Tibial artery (tissue), 4 donors: ENCODE results near the gene SAMD7.

ENCODE experiments used
- DNase-seq, 2 donors: peaks; one replicate each; pipeline ENCODE4 v3.0.0-alpha.2; 2019
- H3K27ac ChIP-seq, 2 donors: fragments of 200-600 bp; sonication (generic) in 1 of 2; 1 replicate in 1 of 2; 2 replicates in 1 of 2; pipeline ENCODE4 v1.5.1; 2018 to 2019; ENCODE audit warnings: mild to moderate bottlenecking in 1 of 2
- H3K27me3 ChIP-seq, 2 donors: fragments of 200-600 bp; sonication (generic) in 1 of 2; one replicate each; pipeline versions ENCODE4 v1.5.1 to v1.6.0; 2016 to 2019
- H3K36me3 ChIP-seq, 3 donors: fragments of 200-600 bp; sonication (generic) in 2 of 3; one replicate each; pipeline ENCODE4 v1.5.1; 2016 to 2019; ENCODE audit warnings: mild to moderate bottlenecking in 2 of 3
- H3K4me1 ChIP-seq, 4 donors: fragments of 200-600 bp; sonication (generic) in 2 of 4; 1 replicate in 3 of 4; 2 replicates in 1 of 4; pipeline ENCODE4 v1.5.1; 2016 to 2019
- H3K4me3 ChIP-seq, 2 donors: fragments of 200-600 bp; sonication (generic) in 1 of 2; 1 replicate in 1 of 2; 2 replicates in 1 of 2; pipeline ENCODE4 v1.5.1; 2018 to 2019; ENCODE audit warnings: mild to moderate bottlenecking in 2 of 2
- H3K9me3 ChIP-seq, 3 donors: fragments of 200-600 bp; sonication (generic) in 1 of 3; one replicate each; pipeline ENCODE4 v1.5.1; 2016 to 2019
- intact Hi-C: fragments of 100-400 bp; cut with DNase I; formaldehyde crosslinking; loops from one replicate; pipeline ENCODE4 v1.15.0; 2023; ENCODE audit warnings: low total_unique reads
- TF ChIP-seq, protein P1 (sequence below), 2 experiments: fragments of 200-600 bp in 1 of 2; fragments of 450-650 bp in 1 of 2; IDR thresholded peaks; one replicate each; pipeline ENCODE4 v1.5.1; 2017 to 2019; ENCODE audit warnings: antibody characterized with exemption in 2 of 2, mild to moderate bottlenecking in 1 of 2, moderate library complexity in 1 of 2

SAMD7 gene

DNA sequence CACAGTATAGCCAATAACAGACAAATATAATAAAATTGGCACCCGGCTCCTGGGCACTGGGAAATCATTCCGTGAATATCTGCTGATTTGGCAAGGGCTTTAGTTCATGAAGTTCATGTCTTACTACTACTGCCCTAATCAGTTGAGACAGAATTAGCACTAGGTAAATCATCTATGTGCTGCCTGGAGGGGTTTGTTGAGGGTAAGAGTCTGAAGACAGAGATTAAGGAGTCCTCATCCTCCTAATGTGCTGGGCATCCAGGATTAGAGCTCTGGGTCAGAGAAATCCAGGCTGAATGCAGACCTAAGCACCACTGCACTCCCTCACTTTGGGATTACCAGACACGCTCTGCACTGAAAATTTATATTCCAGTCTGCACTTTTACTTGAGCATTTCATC, 2.0 kb downstream of the SAMD7 start:
- H3K36me3 ChIP-seq = no peaks in the 10 kb centered on the region
- no peaks in the 10 kb centered on the region for H3K9me3 ChIP-seq
- no peak overlapping the region for H3K4me3 ChIP-seq
- no peaks in the 10 kb centered on the region for H3K27me3 ChIP-seq
- H3K27ac ChIP-seq = no peak overlapping the region
- TF ChIP-seq, protein P1, sequence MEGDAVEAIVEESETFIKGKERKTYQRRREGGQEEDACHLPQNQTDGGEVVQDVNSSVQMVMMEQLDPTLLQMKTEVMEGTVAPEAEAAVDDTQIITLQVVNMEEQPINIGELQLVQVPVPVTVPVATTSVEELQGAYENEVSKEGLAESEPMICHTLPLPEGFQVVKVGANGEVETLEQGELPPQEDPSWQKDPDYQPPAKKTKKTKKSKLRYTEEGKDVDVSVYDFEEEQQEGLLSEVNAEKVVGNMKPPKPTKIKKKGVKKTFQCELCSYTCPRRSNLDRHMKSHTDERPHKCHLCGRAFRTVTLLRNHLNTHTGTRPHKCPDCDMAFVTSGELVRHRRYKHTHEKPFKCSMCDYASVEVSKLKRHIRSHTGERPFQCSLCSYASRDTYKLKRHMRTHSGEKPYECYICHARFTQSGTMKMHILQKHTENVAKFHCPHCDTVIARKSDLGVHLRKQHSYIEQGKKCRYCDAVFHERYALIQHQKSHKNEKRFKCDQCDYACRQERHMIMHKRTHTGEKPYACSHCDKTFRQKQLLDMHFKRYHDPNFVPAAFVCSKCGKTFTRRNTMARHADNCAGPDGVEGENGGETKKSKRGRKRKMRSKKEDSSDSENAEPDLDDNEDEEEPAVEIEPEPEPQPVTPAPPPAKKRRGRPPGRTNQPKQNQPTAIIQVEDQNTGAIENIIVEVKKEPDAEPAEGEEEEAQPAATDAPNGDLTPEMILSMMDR (IDR thresholded peaks at IDR 0.05) = no peak
- intact Hi-C loops = no loop called here
- DNase-seq = no peak
- no peaks in the 10 kb centered on the region for H3K4me1 ChIP-seq

DNA sequence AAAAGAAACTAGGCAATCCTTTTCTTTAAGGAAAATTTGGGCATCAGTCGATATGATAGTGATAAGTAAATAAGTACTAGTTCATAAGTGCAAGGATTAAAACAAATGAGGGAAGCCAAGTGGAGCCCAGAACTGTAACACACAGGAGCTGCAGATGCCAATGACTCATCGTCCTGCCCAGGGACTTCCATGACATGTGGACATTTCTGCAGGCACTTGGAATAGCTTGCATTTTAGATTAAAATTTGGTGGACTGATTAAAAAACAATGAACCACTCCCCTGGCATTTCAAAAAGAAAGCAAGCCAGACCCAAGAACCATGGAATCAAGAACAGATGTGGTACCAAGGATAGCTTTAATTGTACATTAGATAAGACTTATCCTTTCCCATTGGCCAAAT, 2.9 kb downstream of the SAMD7 start:
- no peaks in the 10 kb centered on the region for H3K36me3 ChIP-seq
- no peaks in the 10 kb centered on the region for H3K4me1 ChIP-seq
- intact Hi-C loops = no loop called here
- H3K4me3 ChIP-seq = no peak overlapping the region
- TF ChIP-seq, protein P1 (IDR thresholded peaks at IDR 0.05) = no peak
- no peak overlapping the region for H3K27ac ChIP-seq
- H3K27me3 ChIP-seq = no peaks in the 10 kb centered on the region
- H3K9me3 ChIP-seq = no peaks in the 10 kb centered on the region
- DNase-seq = no peak

DNA sequence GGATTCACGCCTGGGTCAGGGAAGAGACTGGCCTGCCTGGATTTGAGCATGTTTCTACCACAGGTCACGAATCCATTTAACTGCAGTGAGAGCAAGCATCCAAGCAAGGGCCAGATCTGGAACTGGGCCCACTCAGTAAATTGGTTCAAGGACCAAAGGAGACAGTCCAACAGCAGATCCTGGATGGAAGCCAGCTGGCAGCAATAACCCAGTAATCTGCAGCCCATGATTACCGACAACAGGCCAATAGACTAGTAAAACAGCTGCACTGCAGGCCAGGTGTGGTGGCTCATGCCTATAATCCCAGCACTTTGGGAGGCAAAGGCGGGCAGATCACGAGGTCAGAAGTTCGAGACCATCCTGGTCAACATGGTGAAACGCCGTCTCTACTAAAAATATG, 11.8 kb downstream of the SAMD7 start:
- Histone ChIP-seq H3K27ac (no peak overlapping the region), H3K27me3 (no peaks in the 10 kb centered on the region), H3K36me3 (no peaks in the 10 kb centered on the region), H3K9me3 (no peaks in the 10 kb centered on the region), H3K4me3 (no peak overlapping the region), H3K4me1 (no peaks in the 10 kb centered on the region)
- no peak for DNase-seq
- intact Hi-C loops = no loop called here
- TF ChIP-seq, protein P1 (IDR thresholded peaks at IDR 0.05) = no peak

DNA sequence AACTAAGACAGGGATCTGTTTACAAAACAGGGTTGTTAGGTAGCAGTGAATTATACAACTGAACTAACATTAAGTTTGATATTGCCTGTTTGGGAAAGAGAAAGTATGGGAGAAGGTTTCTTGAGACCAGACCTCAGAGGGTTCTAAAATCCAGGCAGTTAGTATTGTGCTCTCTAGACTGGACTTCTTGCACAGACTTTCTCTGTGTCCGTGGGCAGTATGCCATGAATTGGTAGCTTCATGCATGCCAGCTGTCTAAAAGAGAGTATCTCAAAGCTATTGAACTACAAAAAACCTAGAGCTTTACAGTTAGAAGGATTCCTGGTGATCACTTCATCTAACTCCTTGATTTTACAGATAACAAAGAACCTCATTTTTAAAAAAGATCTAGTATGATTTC, 12.5 kb downstream of the SAMD7 start:
- Histone ChIP-seq H3K27me3 (no peaks in the 10 kb centered on the region), H3K36me3 (no peaks in the 10 kb centered on the region), H3K27ac (no peak overlapping the region), H3K9me3 (no peaks in the 10 kb centered on the region), H3K4me1 (no peaks in the 10 kb centered on the region), H3K4me3 (no peak overlapping the region)
- TF ChIP-seq, protein P1 (IDR thresholded peaks at IDR 0.05) = no peak
- DNase-seq = no peak
- intact Hi-C loops = no loop called here

DNA sequence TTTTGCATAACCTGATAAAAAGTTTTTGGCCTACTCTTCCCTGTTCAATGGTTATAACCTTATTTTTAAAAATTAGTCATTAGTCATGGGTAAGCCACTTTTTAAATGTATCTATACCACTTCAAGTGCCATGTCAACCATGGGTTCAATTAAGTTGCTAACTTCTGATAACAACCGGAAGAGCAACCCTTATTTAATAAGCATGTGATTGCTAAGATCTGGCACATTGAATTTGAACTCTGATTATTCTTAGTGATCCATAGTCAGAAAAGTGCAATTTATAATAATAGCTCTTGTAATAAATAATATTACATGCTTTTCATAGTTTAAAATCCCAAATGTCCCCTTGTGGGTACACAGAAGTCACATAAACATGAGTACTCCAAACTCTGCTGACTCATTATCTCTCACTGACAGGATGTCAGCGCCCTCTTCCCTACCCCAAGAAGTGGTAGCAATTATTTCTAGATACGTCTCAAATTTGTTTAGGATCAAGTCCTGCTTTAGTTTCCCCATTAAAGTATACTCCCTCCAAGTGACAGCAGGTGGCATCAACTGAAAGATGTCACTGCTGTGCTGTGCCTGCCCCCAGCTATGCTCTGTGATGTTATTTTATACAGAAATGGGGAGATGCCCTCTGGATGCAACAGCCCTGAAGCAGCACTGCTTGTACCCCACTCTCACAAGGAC, 18.6 kb downstream of the SAMD7 start:
- intact Hi-C loops = no loop called here
- no peaks in the 10 kb centered on the region for H3K9me3 ChIP-seq
- DNase-seq = no peak
- H3K27me3 ChIP-seq = no peaks in the 10 kb centered on the region
- no peak overlapping the region for H3K27ac ChIP-seq
- no peaks in the 10 kb centered on the region for H3K4me1 ChIP-seq
- TF ChIP-seq, protein P1 (IDR thresholded peaks at IDR 0.05) = no peak
- H3K4me3 ChIP-seq = no peak overlapping the region
- H3K36me3 ChIP-seq = no peaks in the 10 kb centered on the region

DNA sequence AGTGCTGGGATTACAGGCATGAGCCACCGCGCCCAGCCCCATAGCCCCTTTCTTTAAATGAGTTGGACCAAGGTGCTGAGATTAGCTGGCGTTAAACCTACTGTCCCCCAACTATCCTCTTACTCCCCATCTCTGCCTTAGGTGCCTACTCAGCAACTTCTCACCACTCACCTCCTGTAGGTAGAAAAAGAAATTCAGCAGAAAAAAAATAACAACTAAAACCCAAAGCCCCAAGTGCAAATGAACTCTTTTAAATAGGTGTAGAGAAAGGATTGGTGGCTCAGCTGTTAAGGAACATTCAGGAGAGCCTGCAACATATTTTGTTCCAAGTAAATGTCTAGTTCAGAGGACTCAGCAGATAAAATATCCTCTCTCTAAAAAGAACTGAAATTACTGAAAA, 19.5 kb downstream of the SAMD7 start:
- TF ChIP-seq, protein P1 (IDR thresholded peaks at IDR 0.05) = no peak
- Histone ChIP-seq H3K4me1 (no peaks in the 10 kb centered on the region), H3K9me3 (no peaks in the 10 kb centered on the region), H3K27me3 (no peaks in the 10 kb centered on the region), H3K36me3 (no peaks in the 10 kb centered on the region), H3K27ac (no peak overlapping the region), H3K4me3 (no peak overlapping the region)
- intact Hi-C loops = no loop called here
- DNase-seq = no peak
